ENCODE measurements around the gene ERBB2. TPM values are rescaled to one million over a fixed set of nuclear protein-coding genes. Genes with fewer than 3 reads are reported as not detected.

The ERBB2 gene
- total and polyA plus RNA-seq, 2 experiments from 2014 or later, result 46.2 to 196 TPM

- Histone ChIP-seq H3K27ac (ENCODE audit: low read depth) (no peak overlapping the region), H3K79me2 (replicated peaks; ENCODE audit: insufficient read depth) (peaks cover 18% of the 10 kb centered on the region), H3K36me3 (ENCODE audit: insufficient read depth) (no peaks in the 10 kb centered on the region), H3K4me2 (no peak overlapping the region), H3K9me2 (ENCODE audit: insufficient read depth) (no peaks in the 10 kb centered on the region), H3K27me3 (ENCODE audit: insufficient read depth) (no peaks in the 10 kb centered on the region), H4K20me1 (replicated peaks; ENCODE audit: insufficient read depth) (no peaks in the 10 kb centered on the region), H3K4me3 (no peak overlapping the region), H2AFZ (no peak overlapping the region), H3F3A (replicated peaks; ENCODE audit: low read depth) (peaks cover 14% of the 10 kb centered on the region), H3K4me1 (ENCODE audit: insufficient read depth) (peaks cover 19% of the 10 kb centered on the region)
- peaks cover 19% of the 10 kb centered on the region for H3K4me1 Mint-ChIP-seq
- no peak overlapping the region for H3K27ac Mint-ChIP-seq
- no peaks in the 10 kb centered on the region for H3K9me3 Mint-ChIP-seq
- H3K4me3 Mint-ChIP-seq, result no peak overlapping the region
- DNase-seq (ENCODE audit: low spot score) (no peak), ATAC-seq (no peak)
- H3K27me3 Mint-ChIP-seq (ENCODE audit: insufficient read depth, low read depth, poor library complexity), result peaks cover 14% of the 10 kb centered on the region
- TF ChIP-seq EZH2phosphoT487 (IDR thresholded peaks at IDR 0.05; ENCODE audit: unreplicated experiment) (no peak), CTCF (conservative IDR thresholded peaks at IDR 0.05; ENCODE audit: low read depth in 2 of 2) (no peak), ZNF462 (CRISPR knock-in tag; IDR thresholded peaks at IDR 0.05) (no peak), STAT1 (IDR thresholded peaks at IDR 0.05; ENCODE audit: unreplicated experiment) (no peak), ZNF331 (CRISPR knock-in tag; IDR thresholded peaks at IDR 0.05; ENCODE audit: low read depth) (no peak), JUNB (IDR thresholded peaks at IDR 0.05; ENCODE audit: unreplicated experiment) (no peak), EZH2 (IDR thresholded peaks at IDR 0.05; ENCODE audit: low read depth, unreplicated experiment) (no peak), NANOG (IDR thresholded peaks at IDR 0.05; ENCODE audit: borderline replicate concordance) (no peak), CREB1 (CRISPR knock-in tag; IDR thresholded peaks at IDR 0.05; ENCODE audit: low read depth) (no peak), REST (IDR thresholded peaks at IDR 0.05; ENCODE audit: unreplicated experiment) (no peak), ZNF114 (CRISPR knock-in tag; IDR thresholded peaks at IDR 0.05) (no peak), ETS1 (IDR thresholded peaks at IDR 0.05) (no peak), POLR2AphosphoS5 (IDR thresholded peaks at IDR 0.05; ENCODE audit: low read depth) (no peak)
- H3K36me3 Mint-ChIP-seq (ENCODE audit: low read depth), result peaks cover 38% of the 10 kb centered on the region
These were observed 44.4 kb downstream of the ERBB2 start for GRCh38 chr17:39744075-39744835.

Measured in GM23338 (cell line).